T-helper 17 cell (primary cell): ENCODE measurements around the gene ZNF208. TPM values are rescaled to one million over a fixed set of nuclear protein-coding genes. Genes with fewer than 3 reads are reported as not detected.

Experiments used
- total RNA-seq, 4 donors: library from RNA in 2 of 4; stranded (reverse) in 2 of 4; gene quantifications; one replicate each; pipeline ENCODE4 v1.2.3 and lab custom pipeline; 2022 to 2026

ZNF208 gene
- total RNA-seq, 2 donors from 2014 or later = 4.6 to 10.5 TPM

Other genes with a start within 250 kb of the ZNF208 start
- 10 to 100 TPM in 1 of 2 donors, 1 to 10 TPM in 1; 8.8 to 13.1 TPM for gene ZNF100, start 243.4 kb downstream of the ZNF208 start, total RNA-seq
- 10 to 100 TPM; 24.4 to 28.0 TPM for gene ZNF43, start 174.8 kb downstream of the ZNF208 start, total RNA-seq
- gene ZNF257, start 41.5 kb upstream of the ZNF208 start, total RNA-seq = 1 to 10 TPM; 2.6 to 3.8 TPM
- under 1 TPM in 1 of 2 donors, not detected in 1; 0.17 TPM for gene ZNF676, start 186.0 kb upstream of the ZNF208 start, total RNA-seq